ENCODE results near the gene CNIH1. TPM values are rescaled to one million over a fixed set of nuclear protein-coding genes. Genes with fewer than 3 reads are reported as not detected.

CNIH1 gene
- total RNA-seq, 1 experiment from 2014 or later: 114 TPM

DNA sequence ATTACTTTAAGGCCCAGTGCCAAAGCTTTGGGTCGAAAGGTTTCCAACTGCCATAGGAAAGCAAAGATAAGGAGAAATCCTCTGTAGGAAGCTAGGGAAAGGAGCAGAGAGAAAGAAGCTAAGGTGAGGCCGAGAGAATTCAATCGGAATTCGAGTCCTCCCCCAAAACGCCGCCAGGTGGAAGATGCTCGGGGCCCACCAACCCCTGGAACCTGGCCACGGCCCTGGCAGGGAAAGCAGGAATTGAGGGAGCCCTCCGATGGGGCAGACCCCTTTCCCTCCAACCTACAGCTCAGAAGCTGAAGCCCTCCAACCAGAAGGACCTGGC is 47.1 kb upstream of the CNIH1 start:
- intact Hi-C loops (cut with micrococcal nuclease; ENCODE audit: unreplicated experiment): loop anchor here (2.0 to 10.0 kb wide), 3 partner anchors 21 to 167 kb away; partner anchors contain the start of genes CGRRF1 and CNIH1
- CTCF ChIA-PET: interaction anchor here (1.7 kb wide), 1 partner anchor 21 kb away, joined by 6 read pairs; the partner anchor contains the start of gene CGRRF1

DNA sequence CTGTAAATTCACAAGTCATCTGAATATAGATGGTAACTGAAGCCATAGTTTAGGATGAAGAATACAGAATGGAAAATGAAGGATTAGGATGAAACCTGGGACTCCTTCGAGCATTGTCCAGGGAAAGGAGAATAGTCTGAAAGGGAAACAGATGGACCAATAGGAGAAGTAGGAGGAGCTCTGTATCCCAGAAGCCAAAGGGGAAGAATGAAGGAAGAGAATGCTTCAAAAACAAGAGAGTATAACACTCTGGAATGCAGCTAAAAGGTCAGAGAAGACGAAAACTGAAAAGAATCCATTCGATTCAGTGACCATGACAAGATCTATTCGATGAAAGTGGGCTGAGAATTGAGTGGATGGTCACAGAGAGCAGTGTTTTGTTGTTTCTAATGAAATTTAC is 46.6 kb upstream of the CNIH1 start:
- no TSS peak for BruUV-seq (replicated peaks)
- no peaks in the 10 kb centered on the region for H4K20me1 ChIP-seq (ENCODE audit: insufficient read depth)
- TF ChIP-seq EZH2 (IDR thresholded peaks at IDR 0.05; ENCODE audit: low read depth): no peak
- TF ChIP-seq, protein P1, sequence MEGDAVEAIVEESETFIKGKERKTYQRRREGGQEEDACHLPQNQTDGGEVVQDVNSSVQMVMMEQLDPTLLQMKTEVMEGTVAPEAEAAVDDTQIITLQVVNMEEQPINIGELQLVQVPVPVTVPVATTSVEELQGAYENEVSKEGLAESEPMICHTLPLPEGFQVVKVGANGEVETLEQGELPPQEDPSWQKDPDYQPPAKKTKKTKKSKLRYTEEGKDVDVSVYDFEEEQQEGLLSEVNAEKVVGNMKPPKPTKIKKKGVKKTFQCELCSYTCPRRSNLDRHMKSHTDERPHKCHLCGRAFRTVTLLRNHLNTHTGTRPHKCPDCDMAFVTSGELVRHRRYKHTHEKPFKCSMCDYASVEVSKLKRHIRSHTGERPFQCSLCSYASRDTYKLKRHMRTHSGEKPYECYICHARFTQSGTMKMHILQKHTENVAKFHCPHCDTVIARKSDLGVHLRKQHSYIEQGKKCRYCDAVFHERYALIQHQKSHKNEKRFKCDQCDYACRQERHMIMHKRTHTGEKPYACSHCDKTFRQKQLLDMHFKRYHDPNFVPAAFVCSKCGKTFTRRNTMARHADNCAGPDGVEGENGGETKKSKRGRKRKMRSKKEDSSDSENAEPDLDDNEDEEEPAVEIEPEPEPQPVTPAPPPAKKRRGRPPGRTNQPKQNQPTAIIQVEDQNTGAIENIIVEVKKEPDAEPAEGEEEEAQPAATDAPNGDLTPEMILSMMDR (conservative IDR thresholded peaks at IDR 0.05): no peak

More for the DNA sequence above, 47.1 kb upstream of the CNIH1 start:
- Histone ChIP-seq H4K20me1 (ENCODE audit: insufficient read depth) (no peaks in the 10 kb centered on the region), H3K27me3 (ENCODE audit: insufficient read depth, low read depth) (no peaks in the 10 kb centered on the region), H3K79me2 (ENCODE audit: low read depth) (peaks cover 50% of the 10 kb centered on the region), H3K4me1 (replicated peaks; ENCODE audit: insufficient read depth) (peaks cover 35% of the 10 kb centered on the region), H2AFZ (peak overlapping the region; percentile 91), H3K4me3 (peak overlapping the region; percentile 80), H3K36me3 (ENCODE audit: low read depth) (peaks cover 2% of the 10 kb centered on the region), H3K27ac (peak overlapping the region; percentile 95), H3K4me2 (peak overlapping the region; percentile 92), H3K9me3 (ENCODE audit: insufficient read depth, low read depth) (no peaks in the 10 kb centered on the region), H3K9me2 (ENCODE audit: insufficient read depth) (no peaks in the 10 kb centered on the region), H3F3A (ENCODE audit: insufficient read depth, low read depth) (peaks cover 37% of the 10 kb centered on the region)
- POLR2A ChIA-PET (ENCODE audit: unreplicated experiment): interaction anchor here (0.7 to 1.0 kb wide), 3 partner anchors 21 to 970 kb away, joined by 3 to 6 read pairs (median 3); partner anchors contain the start of gene CGRRF1
- TF ChIP-seq, protein P1 (conservative IDR thresholded peaks at IDR 0.05): peak; percentile 30; the same call in 1 of the 2 replicates
- no peak for TF ChIP-seq EZH2 (IDR thresholded peaks at IDR 0.05; ENCODE audit: low read depth)
- TSS peak; percentile 99 for BruUV-seq (replicated peaks)
- DNase-seq: peak in 1 of 2 experiments; percentile 39

DNA sequence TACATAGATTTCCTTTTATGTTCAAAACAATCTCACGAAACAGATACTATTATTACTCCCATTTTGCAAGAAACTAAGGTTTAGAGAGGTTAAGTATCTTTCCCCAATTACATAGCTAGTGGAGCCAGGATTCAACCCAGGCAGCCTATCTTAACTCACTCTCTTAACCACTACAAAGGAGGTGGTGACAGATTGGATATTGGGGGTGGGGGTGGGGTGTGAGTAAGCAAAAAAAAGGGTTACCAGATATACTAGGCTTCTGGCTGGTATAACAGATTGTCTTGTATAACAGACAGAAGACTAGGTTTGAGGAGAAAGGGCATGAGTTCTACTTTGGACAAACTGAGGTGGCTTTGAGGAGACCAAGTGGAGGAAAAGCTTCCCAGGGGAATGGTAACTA is 45.5 kb upstream of the CNIH1 start:
- no peak overlapping the region for H2AFZ ChIP-seq
- H3K9me2 ChIP-seq (ENCODE audit: insufficient read depth): no peaks in the 10 kb centered on the region
- H3K9me3 ChIP-seq (ENCODE audit: insufficient read depth, low read depth): no peaks in the 10 kb centered on the region; the same call in 1 of the 2 replicates
- H3K36me3 ChIP-seq (ENCODE audit: low read depth): peaks cover 15% of the 10 kb centered on the region
- peaks cover 62% of the 10 kb centered on the region for H3K79me2 ChIP-seq (ENCODE audit: low read depth)
- BruUV-seq (replicated peaks): no TSS peak
- H3K4me1 ChIP-seq (replicated peaks; ENCODE audit: insufficient read depth): peaks cover 51% of the 10 kb centered on the region
- no peak overlapping the region for H3K4me3 ChIP-seq
- no peaks in the 10 kb centered on the region for H3K27me3 ChIP-seq (ENCODE audit: insufficient read depth, low read depth)
- H4K20me1 ChIP-seq (ENCODE audit: insufficient read depth): no peaks in the 10 kb centered on the region
- intact Hi-C loops (cut with micrococcal nuclease; ENCODE audit: unreplicated experiment): loop anchor here (10.0 kb wide), 1 partner anchor 168 kb away; no protein-coding TSS in a partner anchor
- ChIA-PET CTCF (no interaction called here), POLR2A (ENCODE audit: unreplicated experiment) (no interaction called here)
- no peak for DNase-seq
- H3K27ac ChIP-seq: no peak overlapping the region
- H3K4me2 ChIP-seq: no peak overlapping the region; the same call in 1 of the 2 replicates
- TF ChIP-seq, protein P1 (conservative IDR thresholded peaks at IDR 0.05): no peak
- TF ChIP-seq EZH2 (IDR thresholded peaks at IDR 0.05; ENCODE audit: low read depth): no peak
- peaks cover 53% of the 10 kb centered on the region for H3F3A ChIP-seq (ENCODE audit: insufficient read depth, low read depth)

More for the DNA sequence above, 46.6 kb upstream of the CNIH1 start:
- Histone ChIP-seq H3K27me3 (ENCODE audit: insufficient read depth, low read depth) (no peaks in the 10 kb centered on the region), H3K9me2 (ENCODE audit: insufficient read depth) (no peaks in the 10 kb centered on the region), H3K36me3 (ENCODE audit: low read depth) (peaks cover 8% of the 10 kb centered on the region), H3K4me1 (replicated peaks; ENCODE audit: insufficient read depth) (peaks cover 40% of the 10 kb centered on the region), H3K79me2 (ENCODE audit: low read depth) (peaks cover 53% of the 10 kb centered on the region), H3K4me2 (peak overlapping the region; percentile 92), H3F3A (ENCODE audit: insufficient read depth, low read depth) (peaks cover 42% of the 10 kb centered on the region), H3K9me3 (ENCODE audit: insufficient read depth, low read depth) (no peaks in the 10 kb centered on the region), H2AFZ (peak overlapping the region; percentile 91), H3K4me3 (peak overlapping the region; percentile 80), H3K27ac (peak overlapping the region; percentile 95)
- POLR2A ChIA-PET (ENCODE audit: unreplicated experiment): interaction anchor here (0.5 to 1.0 kb wide), 4 partner anchors 16 to 971 kb away, joined by 3 to 6 read pairs (median 3); partner anchors contain the start of gene CGRRF1
- DNase-seq: peak in 1 of 2 experiments; percentile 50
- intact Hi-C loops (cut with micrococcal nuclease; ENCODE audit: unreplicated experiment): loop anchor here (2.0 to 10.0 kb wide), 3 partner anchors 21 to 167 kb away; partner anchors contain the start of genes CGRRF1 and CNIH1
- CTCF ChIA-PET: interaction anchor here (0.6 to 1.7 kb wide), 3 partner anchors 22 to 875 kb away, joined by 3 to 6 read pairs (median 3); partner anchors contain the start of gene CGRRF1
